H1 (cell line): ENCODE measurements around the gene GOLIM4.

Source experiments
- MAFK ChIP-seq: IDR thresholded peaks from 2 replicates; pipeline ENCODE4 v1.6.1; 2012; ENCODE audit warnings: low read depth, mild to moderate bottlenecking, improper control_type of control experiment, low read length
- TF ChIP-seq, protein P1 (sequence below), 3 experiments: IDR thresholded peaks; 1 replicate in 2 of 3; 2 replicates in 1 of 3; pipeline versions ENCODE4 v1.5.1 to v1.6.1; 2011; ENCODE audit warnings: low read length in 3 of 3, mild to moderate bottlenecking in 3 of 3, inconsistent platforms in 2 of 3, low read depth in 1 of 3, moderate library complexity in 1 of 3; ENCODE audit not compliant: insufficient read depth in 1 of 3; ENCODE audit errors: control extremely low read depth in 1 of 3

GRCh38 chr3:168030577-168030976, 65.1 kb downstream of the GOLIM4 start:
- no peak for TF ChIP-seq MAFK
- TF ChIP-seq, protein P1, sequence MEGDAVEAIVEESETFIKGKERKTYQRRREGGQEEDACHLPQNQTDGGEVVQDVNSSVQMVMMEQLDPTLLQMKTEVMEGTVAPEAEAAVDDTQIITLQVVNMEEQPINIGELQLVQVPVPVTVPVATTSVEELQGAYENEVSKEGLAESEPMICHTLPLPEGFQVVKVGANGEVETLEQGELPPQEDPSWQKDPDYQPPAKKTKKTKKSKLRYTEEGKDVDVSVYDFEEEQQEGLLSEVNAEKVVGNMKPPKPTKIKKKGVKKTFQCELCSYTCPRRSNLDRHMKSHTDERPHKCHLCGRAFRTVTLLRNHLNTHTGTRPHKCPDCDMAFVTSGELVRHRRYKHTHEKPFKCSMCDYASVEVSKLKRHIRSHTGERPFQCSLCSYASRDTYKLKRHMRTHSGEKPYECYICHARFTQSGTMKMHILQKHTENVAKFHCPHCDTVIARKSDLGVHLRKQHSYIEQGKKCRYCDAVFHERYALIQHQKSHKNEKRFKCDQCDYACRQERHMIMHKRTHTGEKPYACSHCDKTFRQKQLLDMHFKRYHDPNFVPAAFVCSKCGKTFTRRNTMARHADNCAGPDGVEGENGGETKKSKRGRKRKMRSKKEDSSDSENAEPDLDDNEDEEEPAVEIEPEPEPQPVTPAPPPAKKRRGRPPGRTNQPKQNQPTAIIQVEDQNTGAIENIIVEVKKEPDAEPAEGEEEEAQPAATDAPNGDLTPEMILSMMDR (IDR thresholded peaks at IDR 0.05; ENCODE audit: control extremely low read depth in 1 of 3, insufficient read depth in 1 of 3, low read depth in 1 of 3, low read length in 3 of 3) = no peak
